ENCODE data around the gene ATP6V0B. TPM values are rescaled to one million over a fixed set of nuclear protein-coding genes. Genes with fewer than 3 reads are reported as not detected.

Gene ATP6V0B
- total RNA-seq, 1 donor from 2014 or later: 39.2 TPM

GRCh38 chr1:43954036-43954435 lies 20.7 kb upstream of the ATP6V0B start:
- DNase-seq (ENCODE audit: low spot score): no peak
- Histone ChIP-seq H3K27me3 (no peaks in the 10 kb centered on the region), H3K4me2 (no peak overlapping the region), H3K27ac (no peak overlapping the region), H3K36me3 (no peaks in the 10 kb centered on the region), H3K4me3 (no peak overlapping the region), H3K9me3 (ENCODE audit: low read depth) (no peaks in the 10 kb centered on the region), H3K9ac (no peak overlapping the region), H2AFZ (replicated peaks) (no peak overlapping the region), H4K20me1 (ENCODE audit: low read depth) (peaks cover 23% of the 10 kb centered on the region), H3K79me2 (ENCODE audit: low read depth) (peaks cover 7% of the 10 kb centered on the region), H3K4me1 (peaks cover 11% of the 10 kb centered on the region), H3F3A (ENCODE audit: low read depth) (peaks cover 17% of the 10 kb centered on the region)
- no peak overlapping the region for H3K27ac Mint-ChIP-seq
- H3K4me1 Mint-ChIP-seq: peaks cover 12% of the 10 kb centered on the region
- H3K36me3 Mint-ChIP-seq: peaks cover 13% of the 10 kb centered on the region
- no peaks in the 10 kb centered on the region for H3K9me3 Mint-ChIP-seq
- TF ChIP-seq CTCF (IDR thresholded peaks at IDR 0.05) (no peak), EZH2 (IDR thresholded peaks at IDR 0.05) (no peak), EZH2phosphoT487 (IDR thresholded peaks at IDR 0.05) (no peak)
- H3K4me3 Mint-ChIP-seq: no peak overlapping the region
- no peaks in the 10 kb centered on the region for H3K27me3 Mint-ChIP-seq (ENCODE audit: insufficient read depth, low read depth)

GRCh38 chr1:43956234-43956633 lies 18.5 kb upstream of the ATP6V0B start:
- peaks cover 23% of the 10 kb centered on the region for H4K20me1 ChIP-seq (ENCODE audit: low read depth)
- no peak overlapping the region for H3K9ac ChIP-seq
- no peaks in the 10 kb centered on the region for H3K9me3 ChIP-seq (ENCODE audit: low read depth)
- no peaks in the 10 kb centered on the region for H3K36me3 ChIP-seq
- H2AFZ ChIP-seq (replicated peaks): no peak overlapping the region
- peaks cover 17% of the 10 kb centered on the region for H3F3A ChIP-seq (ENCODE audit: low read depth)
- H3K4me1 ChIP-seq: peaks cover 11% of the 10 kb centered on the region
- H3K4me3 ChIP-seq: no peak overlapping the region
- H3K4me1 Mint-ChIP-seq: peaks cover 12% of the 10 kb centered on the region
- no peak for DNase-seq (ENCODE audit: low spot score)
- H3K27ac ChIP-seq: no peak overlapping the region
- no peaks in the 10 kb centered on the region for H3K27me3 ChIP-seq
- H3K4me2 ChIP-seq: no peak overlapping the region
- peaks cover 10% of the 10 kb centered on the region for H3K36me3 Mint-ChIP-seq
- no peak overlapping the region for H3K4me3 Mint-ChIP-seq
- H3K27ac Mint-ChIP-seq: no peak overlapping the region
- H3K9me3 Mint-ChIP-seq: no peaks in the 10 kb centered on the region
- no peak for TF ChIP-seq EZH2 (IDR thresholded peaks at IDR 0.05)
- no peak for TF ChIP-seq CTCF (IDR thresholded peaks at IDR 0.05)
- no peak for TF ChIP-seq EZH2phosphoT487 (IDR thresholded peaks at IDR 0.05)
- H3K79me2 ChIP-seq (ENCODE audit: low read depth): peaks cover 7% of the 10 kb centered on the region
- no peaks in the 10 kb centered on the region for H3K27me3 Mint-ChIP-seq (ENCODE audit: insufficient read depth, low read depth)

- Histone ChIP-seq H3K36me3 (no peaks in the 10 kb centered on the region), H3K9me3 (ENCODE audit: low read depth) (no peaks in the 10 kb centered on the region), H3K79me2 (ENCODE audit: low read depth) (peaks cover 7% of the 10 kb centered on the region), H3K4me3 (no peak overlapping the region), H3F3A (ENCODE audit: low read depth) (peaks cover 9% of the 10 kb centered on the region), H3K9ac (no peak overlapping the region), H2AFZ (replicated peaks) (no peak overlapping the region), H3K4me1 (peaks cover 11% of the 10 kb centered on the region), H3K27me3 (no peaks in the 10 kb centered on the region), H4K20me1 (ENCODE audit: low read depth) (peaks cover 18% of the 10 kb centered on the region), H3K4me2 (no peak overlapping the region), H3K27ac (no peak overlapping the region)
- TF ChIP-seq EZH2 (IDR thresholded peaks at IDR 0.05) (no peak), CTCF (IDR thresholded peaks at IDR 0.05) (no peak)
- H3K27ac Mint-ChIP-seq: no peak overlapping the region
- H3K4me3 Mint-ChIP-seq: peak overlapping the region; percentile 7
- DNase-seq (ENCODE audit: low spot score): no peak
- no peaks in the 10 kb centered on the region for H3K27me3 Mint-ChIP-seq (ENCODE audit: insufficient read depth, low read depth)
- H3K9me3 Mint-ChIP-seq: no peaks in the 10 kb centered on the region
- peaks cover 15% of the 10 kb centered on the region for H3K36me3 Mint-ChIP-seq
- H3K4me1 Mint-ChIP-seq: peaks cover 11% of the 10 kb centered on the region
Observed at GRCh38 chr1:43957407-43958040, 17.2 kb upstream of the ATP6V0B start.

Measured in neural progenitor cell (in vitro differentiated cells).